Measurements from ENCODE around the gene CD79B.
"Not testable (repeated sequence)": the region's sequence is repeated elsewhere in the genome, so short reads cannot be mapped to it uniquely, and the experiment has no call there.

The CD79B gene

DNA sequence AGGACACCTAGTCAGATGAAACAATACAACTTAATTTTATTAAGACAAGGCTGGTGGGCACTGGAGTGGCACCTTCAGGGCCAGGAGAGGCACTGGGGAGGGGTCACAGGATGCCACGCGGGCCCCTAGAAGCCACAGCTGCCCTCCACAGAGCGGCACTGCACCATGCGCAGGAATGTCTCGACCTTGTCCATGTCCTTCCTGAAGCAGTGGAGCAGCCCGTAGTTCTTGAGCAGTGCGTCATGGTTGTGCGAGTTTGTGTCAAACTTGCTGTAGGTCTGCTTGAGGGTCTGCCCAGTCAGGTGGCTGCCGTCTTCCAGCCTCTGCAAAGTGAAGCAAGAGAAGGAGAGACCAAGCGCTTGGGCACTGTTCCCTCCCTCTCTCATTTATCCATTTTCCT is 22.5 kb downstream of the CD79B start:
- DNase-seq = not testable (repeated sequence)

DNA sequence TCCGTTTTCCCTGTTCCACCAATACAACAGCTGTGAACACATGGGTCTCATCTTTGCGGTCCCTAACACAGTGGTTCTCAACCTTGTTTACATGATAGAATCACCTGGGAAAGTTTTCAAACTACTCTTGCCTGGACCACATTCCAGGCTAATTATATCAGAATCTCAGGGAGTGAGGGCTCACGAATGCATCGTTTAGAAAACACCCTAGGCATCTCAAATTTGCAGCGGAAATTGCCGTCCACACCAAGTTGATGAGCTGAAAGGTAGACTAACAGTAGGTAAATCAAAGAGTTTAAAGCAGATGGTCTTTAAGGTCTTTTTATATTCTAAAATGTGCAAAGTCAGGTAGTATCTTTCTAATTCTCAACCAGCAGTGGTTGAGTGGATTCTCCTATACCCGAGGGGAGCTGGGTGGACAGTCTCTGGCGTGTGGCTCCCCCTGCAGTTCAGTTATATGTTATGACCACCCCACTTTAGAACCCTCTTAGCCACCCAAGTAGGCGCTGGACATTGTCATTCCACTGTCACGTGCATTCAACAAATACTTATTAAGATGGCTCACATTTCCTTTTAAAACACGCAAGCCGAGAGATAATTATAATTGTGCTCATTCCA is 24.9 kb downstream of the CD79B start:
- peak; percentile 50 for DNase-seq

DNA sequence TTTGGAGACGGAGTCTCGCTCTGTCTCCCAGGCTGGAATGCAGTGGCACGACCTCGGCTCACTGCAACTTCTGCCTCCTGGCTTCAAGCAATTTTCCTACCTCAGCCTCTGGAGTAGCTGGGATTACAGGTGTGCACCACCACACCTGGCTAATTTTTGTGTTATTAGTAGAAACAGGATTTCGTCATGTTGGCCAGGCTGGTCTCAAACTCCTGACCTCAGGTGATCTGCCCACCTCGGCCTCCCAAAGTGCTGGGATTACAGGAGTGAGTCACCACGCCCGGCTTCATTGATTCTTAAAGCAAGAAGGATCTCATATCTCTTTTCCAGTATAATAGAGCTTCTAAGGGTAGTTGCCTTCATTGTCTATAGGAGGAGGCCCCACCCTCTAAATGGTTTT is 27.3 kb downstream of the CD79B start:
- not testable (repeated sequence) for DNase-seq

DNA sequence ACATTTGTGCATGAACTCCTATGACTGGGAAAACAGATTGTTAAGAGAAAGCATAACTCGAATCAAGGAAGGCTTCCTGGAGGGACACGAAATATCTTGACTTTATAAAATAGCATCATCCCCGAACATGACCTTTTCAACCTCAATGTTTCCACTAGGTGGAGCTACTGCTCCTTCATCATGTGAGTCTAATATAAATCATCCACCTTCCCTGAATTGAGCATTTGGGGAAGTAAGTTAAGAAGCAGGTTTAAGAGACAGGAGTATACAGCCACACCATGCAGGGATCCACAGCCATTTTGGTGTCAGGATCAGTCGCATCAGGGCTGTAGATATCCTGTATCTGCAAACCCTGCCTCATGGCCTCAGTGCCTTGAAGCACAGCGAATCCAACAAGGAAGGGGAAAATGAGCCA is 28.3 kb downstream of the CD79B start:
- DNase-seq = peak; percentile 39

DNA sequence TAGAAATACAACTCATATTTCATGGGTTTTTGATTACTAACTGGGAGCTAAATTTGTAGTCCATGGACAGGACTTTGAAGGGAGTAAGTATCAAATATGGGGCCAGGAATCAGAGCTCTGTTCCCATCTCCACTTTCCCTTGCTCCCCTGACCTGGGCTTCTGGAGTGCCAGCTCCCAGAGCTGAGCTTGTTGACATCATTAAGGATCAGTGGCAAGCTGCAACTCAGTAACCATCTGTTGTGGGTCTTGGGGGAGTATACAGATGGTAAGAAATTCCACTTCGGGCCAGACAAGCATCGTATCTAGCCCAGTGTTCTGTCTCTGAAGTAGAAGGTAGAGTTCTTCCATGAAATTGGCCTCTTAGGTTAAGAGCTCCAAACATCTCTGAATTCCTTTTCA is 30.2 kb downstream of the CD79B start:
- not testable (repeated sequence) for DNase-seq

DNA sequence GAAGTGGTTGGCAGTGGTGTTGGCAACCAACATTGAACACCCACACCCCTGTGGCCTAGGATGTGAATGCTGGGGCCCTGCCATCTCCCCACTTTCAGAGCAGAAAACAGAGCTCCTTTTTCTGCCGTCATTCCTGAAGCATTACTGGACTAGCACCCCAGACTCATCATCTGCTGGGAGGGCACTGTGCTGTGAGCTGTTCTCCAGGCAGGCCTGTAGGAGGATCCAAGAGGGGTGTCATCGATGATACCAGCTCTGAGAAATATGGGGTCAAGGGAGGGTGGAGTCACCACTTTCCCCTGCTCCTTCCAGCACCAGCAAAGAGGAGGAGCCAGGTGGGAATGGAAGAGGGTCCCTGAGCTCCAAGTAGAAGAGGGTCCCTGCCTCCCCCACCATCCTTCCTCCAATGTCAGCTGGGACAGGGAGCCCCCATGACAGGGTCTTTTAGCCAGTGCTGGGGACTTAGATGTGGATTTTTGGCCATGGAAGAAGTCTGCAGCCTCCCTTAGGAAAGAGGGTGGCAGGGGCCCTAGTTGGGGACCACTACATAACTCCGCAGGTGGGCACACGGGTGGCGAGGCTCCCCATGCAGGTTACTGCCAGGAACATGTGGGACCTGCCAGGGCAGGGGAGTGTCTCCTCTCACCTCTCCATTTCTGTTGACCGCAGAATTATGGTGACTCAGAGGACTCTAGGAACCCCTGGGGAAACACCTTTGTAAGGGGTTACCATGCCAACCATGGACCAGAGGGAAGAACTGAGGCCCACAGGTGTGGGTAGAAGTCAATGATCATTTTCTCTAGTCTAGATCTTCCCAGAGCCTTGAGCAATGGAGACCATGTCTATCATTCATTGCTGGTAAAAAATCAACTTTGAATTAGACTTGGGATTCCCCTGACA is 33.0 kb downstream of the CD79B start:
- DNase-seq = not testable (repeated sequence)

DNA sequence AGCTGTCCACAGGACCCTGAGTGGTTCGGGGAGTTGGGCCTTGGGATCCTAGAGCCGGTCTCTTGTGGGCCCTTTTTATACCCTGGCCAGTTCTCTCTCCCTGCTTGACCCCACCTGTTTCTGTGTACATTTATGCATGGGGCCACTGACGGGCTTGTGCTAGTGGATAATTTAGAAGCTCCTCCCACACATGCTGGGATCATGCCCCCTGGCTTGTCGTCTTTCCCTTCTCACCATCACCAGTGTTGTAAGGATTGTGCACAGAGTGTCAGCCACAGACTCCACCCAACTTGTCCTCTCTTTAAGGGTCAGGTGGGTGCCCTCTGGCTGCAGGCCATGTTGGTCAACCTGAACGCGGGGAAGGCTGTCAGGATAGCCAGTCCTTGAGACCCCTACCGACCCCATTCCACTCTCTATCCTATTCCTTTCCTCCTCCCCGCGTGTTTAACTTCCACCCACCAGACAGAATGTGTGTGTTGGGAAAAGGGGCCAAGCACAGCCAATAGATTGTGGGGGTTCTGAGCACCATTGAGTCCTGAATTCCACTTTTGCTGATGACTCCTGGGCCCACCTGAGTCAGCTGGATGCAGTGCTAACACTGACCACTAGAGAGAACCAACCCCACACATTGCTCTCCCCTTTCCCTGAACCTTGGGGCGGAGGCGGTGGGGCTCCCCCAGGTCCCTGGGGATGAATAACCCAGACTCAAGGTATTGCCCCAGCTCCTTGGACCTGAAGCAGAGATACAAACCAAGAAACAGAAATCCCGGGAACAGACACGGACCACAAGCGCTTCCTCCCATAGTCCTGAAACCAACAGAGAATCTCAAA is 35.4 kb downstream of the CD79B start, which contains the start of gene CSH1:
TSS of gene CSH1 (minus strand) at position 51 of the 831 bp plus-strand sequence. CDS start 63 bp downstream, outside the sequence.
- not testable (repeated sequence) for DNase-seq

DNA sequence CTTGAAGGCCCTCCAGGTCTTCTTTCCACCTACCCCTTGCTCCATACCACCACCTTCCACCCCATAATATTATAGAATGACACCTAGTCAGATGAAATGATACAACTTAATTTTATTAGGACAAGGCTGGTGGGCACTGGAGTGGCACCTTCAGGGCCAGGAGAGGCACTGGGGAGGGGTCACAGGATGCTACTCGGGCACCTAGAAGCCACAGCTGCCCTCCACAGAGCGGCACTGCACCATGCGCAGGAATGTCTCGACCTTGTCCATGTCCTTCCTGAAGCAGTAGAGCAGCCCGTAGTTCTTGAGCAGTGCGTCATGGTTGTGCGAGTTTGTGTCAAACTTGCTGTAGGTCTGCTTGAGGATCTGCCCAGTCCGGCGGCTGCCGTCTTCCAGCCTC is 37.3 kb downstream of the CD79B start:
- DNase-seq = not testable (repeated sequence)

DNA sequence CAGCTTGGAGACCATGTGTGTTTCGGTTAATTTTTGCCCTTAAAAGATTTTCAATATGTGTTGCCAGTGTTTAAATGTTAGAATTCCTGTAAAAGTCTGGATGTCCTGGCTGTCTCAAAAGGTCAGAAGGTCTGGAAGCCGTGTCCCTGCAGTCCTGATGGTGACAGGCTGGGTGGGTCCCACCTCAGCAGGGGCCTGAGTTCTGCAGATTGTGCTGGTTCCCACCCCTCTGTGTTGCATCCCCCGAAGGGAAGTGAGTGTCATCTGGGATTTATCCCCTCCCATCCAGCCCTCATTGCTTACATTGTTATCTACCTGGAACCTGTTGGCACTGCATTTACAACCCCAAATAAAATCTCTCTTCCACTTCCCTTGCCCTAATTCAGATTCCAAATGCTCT is 38.1 kb downstream of the CD79B start:
- not testable (repeated sequence) for DNase-seq

DNA sequence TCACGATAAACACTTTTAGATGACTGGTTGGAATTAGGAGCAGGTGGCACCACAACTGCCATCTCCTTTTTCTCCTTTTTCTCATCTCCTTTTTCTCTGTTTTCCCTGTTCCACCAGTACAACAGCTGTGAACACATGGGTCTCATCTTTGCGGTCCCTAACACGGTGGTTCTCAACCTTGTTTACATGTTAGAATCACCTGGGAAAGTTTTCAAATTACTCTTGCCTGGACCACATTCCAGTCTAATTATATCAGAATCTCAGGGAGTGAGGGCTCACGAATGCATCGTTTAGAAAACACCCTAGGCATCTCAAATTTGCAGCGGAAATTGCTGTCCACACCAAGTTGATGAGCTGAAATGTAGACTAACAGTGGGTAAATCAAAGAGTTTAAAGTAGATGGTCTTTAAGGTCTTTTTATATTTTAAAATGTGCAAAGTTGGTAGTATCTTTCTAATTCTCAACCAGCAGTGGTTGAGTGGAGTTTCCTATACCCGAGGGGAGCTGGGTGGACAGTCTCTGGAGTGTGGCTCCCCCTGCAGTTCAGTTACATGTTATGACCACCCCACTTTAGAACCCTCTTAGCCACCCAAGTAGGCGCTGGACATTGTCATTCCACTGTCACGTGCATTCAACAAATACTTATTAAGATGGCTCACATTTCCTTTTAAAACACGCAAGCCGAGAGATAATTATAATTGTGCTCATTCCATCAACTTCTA is 39.7 kb downstream of the CD79B start:
- not testable (repeated sequence) for DNase-seq

DNA sequence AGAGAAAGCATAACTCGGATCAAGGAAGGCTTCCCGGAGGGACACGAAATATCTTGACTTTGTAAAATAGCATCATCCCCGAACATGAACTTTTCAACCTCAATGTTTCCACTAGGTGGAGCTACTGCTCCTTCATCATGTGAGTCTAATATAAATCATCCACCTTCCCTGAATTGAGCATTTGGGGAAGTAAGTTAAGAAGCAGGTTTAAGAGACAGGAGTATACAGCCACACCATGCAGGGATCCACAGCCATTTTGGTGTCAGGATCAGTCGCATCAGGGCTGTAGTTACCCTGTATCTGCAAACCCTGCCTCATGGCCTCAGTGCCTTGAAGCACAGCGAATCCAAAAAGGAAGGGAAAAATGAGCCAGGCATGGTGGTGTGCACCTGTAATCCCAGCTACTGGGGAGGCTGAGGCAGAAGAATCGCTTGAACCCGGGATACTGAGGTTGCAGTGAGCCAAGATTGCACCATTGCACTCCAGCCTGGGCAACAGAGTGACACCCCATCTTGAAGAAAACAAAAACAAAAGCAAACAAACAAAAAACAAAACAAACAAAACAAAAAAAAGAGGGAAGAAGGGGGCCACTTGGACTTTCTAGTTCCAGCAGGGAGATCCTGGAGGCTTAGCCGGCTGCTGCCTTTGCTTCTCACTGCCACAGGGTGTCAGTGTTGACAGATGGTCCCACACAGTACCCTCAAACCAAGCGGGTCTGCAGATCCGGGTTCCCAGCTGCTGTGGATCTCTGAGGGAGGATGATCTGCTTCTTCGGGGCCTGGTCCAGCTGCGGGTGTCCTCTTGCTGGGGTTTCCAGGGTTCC is 42.9 kb downstream of the CD79B start:
- DNase-seq = peak; percentile 48

DNA sequence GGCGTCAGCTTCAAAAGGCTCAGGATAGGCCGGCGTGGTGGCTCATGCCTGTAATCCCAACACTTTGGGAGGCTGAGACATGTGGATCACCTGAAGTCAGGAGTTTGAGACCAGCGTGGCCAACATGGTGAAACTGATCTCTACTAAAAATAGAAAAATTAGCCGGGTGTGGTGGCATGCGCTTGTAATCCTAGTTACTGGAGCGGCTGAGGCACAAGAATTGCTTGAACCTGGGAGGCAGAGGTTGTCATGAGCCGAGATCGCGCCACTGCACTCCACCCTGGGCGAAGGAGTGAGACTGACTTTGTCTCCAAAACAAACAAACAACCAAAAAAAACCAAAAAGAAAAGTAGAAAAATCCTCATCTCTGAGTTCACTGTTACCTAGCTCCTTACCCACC is 47.0 kb downstream of the CD79B start:
- not testable (repeated sequence) for DNase-seq

DNA sequence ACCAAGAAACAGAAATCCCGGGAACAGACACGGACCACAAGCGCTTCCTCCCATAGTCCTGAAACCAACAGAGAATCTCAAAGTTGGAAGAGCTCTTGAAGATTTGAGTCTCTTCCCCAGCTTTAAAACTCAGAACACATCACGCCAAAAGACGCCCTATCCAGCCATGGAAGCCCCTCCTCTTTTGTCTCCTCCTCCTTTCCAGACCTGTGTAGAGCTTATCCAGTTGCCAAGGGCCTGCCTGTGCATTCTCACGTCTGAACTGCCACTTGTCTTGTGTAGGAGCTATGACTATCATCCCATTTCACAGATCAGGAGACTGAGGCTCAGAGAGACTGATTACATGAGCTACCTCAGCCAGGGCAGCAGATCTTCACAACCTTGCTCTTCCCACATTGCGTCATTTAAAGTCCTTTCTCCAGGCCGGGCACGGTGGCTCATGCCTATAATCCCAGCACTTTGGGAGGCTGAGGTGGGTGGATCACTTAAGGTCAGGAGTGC is 49.5 kb downstream of the CD79B start:
- not testable (repeated sequence) for DNase-seq

DNA sequence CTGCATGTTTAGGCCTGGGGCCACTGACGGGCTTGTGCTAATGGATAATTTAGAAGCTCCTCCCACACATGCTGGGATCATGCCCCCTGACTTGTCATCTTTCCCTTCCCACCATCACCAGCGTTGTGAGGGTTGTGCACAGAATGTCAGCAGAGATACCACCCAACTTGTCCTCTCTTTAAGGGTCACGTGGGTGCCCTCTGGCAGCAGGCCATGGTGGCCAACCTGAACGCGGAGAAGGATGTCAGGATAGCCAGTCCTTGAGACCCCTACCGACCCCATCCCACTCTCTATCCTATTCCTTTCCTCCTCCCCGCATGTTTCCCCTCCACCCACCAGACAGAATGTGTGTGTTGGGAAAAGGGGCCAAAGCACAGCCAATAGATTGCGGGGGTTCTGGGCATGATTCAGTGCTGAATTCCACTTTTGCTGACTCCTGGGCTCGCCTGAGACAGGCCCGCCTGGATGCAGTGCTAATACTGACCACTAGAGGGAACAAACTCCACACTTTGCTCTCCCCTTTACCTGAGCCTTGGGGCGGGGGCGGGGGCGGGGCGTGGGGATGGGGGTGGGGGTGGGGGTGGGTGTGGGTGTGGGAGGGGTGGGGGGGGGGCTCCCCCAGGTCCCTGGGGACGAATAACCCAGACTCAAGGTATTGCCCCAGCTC is 50.1 kb downstream of the CD79B start, which contains the start of gene GH2:
TSS of gene GH2 (minus strand) at position 10 of the 667 bp plus-strand sequence. CDS start 143 bp downstream, outside the sequence.
- DNase-seq = peak; percentile 44

DNA sequence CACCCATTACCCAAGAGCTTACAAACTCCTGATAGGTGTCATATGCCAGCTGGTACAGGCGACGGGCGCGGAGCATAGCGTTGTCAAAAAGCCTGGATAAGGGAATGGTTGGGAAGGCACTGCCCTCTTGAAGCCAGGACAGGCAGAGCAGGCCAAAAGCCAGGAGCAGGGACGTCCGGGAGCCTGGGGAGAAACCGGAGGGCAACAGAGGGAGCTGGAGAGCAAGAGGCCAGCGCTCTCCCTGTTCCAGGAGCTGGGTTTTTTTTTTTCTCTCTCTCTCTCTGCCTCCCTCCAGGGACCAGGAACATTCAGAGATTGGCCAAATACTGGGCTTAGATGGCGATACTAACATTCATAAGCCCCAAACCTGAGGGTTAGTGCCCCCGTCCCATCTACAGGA is 50.8 kb downstream of the CD79B start:
- not testable (repeated sequence) for DNase-seq

DNA sequence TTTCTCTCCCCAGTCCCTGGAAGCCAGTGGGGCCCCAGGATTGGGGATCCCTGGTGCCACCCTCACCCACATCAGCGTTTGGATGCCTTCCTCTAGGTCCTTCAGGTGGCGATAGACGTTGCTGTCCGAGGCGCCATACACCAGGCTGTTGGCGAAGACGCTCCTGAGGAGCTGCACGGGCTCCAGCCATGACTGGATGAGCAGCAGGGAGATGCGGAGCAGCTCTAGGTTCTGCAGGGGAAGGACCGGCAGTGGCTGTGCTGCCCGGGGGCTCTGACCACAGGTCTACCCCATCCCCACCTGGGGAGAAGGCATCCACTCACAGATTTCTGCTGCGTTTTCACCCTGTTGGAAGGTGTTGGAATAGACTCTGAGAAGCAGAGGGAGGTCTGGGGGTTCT is 51.4 kb downstream of the CD79B start:
- DNase-seq = no peak
